AG08395 (cell line): ENCODE results near the gene ZNF609.

Experiments
- DNase-seq: peaks from one replicate; pipeline ENCODE4 v3.0.0; 2012; ENCODE audit warnings: mixed read lengths, low spot score

The ZNF609 gene

GRCh38 chr15:64696481-64696880 is 236.1 kb downstream of the ZNF609 start:
- DNase-seq: no peak

GRCh38 chr15:64697911-64698369 is 237.6 kb downstream of the ZNF609 start:
- DNase-seq: no peak

- DNase-seq: no peak
These were observed 238.4 kb downstream of the ZNF609 start for GRCh38 chr15:64698823-64699222.

GRCh38 chr15:64699751-64700388 is 239.5 kb downstream of the ZNF609 start:
- no peak for DNase-seq

- DNase-seq: no peak
These were observed 240.7 kb downstream of the ZNF609 start for GRCh38 chr15:64701051-64701450.

- no peak for DNase-seq
These were observed 241.3 kb downstream of the ZNF609 start for GRCh38 chr15:64701482-64702184.

GRCh38 chr15:64702816-64703631 is 242.6 kb downstream of the ZNF609 start:
- DNase-seq: peak; percentile 99

GRCh38 chr15:64703632-64703959 is 243.2 kb downstream of the ZNF609 start:
- DNase-seq: no peak

- no peak for DNase-seq
These were observed 244.6 kb downstream of the ZNF609 start for GRCh38 chr15:64705006-64705405.

GRCh38 chr15:64706011-64706911 is 245.9 kb downstream of the ZNF609 start:
- no peak for DNase-seq

GRCh38 chr15:64710676-64711428 is 250.5 kb downstream of the ZNF609 start:
- DNase-seq: no peak

GRCh38 chr15:64712353-64712752 is 252.0 kb downstream of the ZNF609 start:
- no peak for DNase-seq

- DNase-seq: no peak
These were observed 253.2 kb downstream of the ZNF609 start for GRCh38 chr15:64713592-64713991.

GRCh38 chr15:64716452-64716851 is 256.1 kb downstream of the ZNF609 start:
- no peak for DNase-seq

GRCh38 chr15:64717130-64717529 is 256.8 kb downstream of the ZNF609 start:
- DNase-seq: no peak

- no peak for DNase-seq
These were observed 257.5 kb downstream of the ZNF609 start for GRCh38 chr15:64717735-64718495.

GRCh38 chr15:64720188-64720587 is 259.8 kb downstream of the ZNF609 start:
- no peak for DNase-seq

GRCh38 chr15:64730151-64730550 is 269.8 kb downstream of the ZNF609 start:
- DNase-seq: no peak

- peak; percentile 76 for DNase-seq
These were observed 270.8 kb downstream of the ZNF609 start for GRCh38 chr15:64731012-64731804.

- no peak for DNase-seq
These were observed 271.4 kb downstream of the ZNF609 start for GRCh38 chr15:64731805-64732151.
